ENCODE results near the gene NEK10. TPM values are rescaled to one million over a fixed set of nuclear protein-coding genes. Genes with fewer than 3 reads are reported as not detected.

Gene NEK10
- total RNA-seq, 2 experiments from 2014 or later, result 0.29 to 0.58 TPM

GRCh38 chr3:27176256-27176655, 192.9 kb downstream of the NEK10 start:
- Mint-ChIP-seq H3K27ac (no peak overlapping the region), H3K4me1 (ENCODE audit: low read depth) (no peaks in the 10 kb centered on the region), H3K4me3 (no peak overlapping the region), H3K36me3 (ENCODE audit: low read depth) (no peaks in the 10 kb centered on the region), H3K9me3 (no peaks in the 10 kb centered on the region), H3K27me3 (no peaks in the 10 kb centered on the region)
- ATAC-seq (no peak), DNase-seq (no peak)
- CTCF ChIA-PET, result interaction anchor here (0.7 to 1.5 kb wide), 3 partner anchors 12 to 77 kb away, joined by 3 to 4 read pairs (median 3); no protein-coding TSS in a partner anchor
- TF ChIP-seq CTCF (IDR thresholded peaks at IDR 0.05), result no peak
- POLR2A ChIA-PET, result no interaction called here
- intact Hi-C loops (cut with micrococcal nuclease), result no loop called here

DNA sequence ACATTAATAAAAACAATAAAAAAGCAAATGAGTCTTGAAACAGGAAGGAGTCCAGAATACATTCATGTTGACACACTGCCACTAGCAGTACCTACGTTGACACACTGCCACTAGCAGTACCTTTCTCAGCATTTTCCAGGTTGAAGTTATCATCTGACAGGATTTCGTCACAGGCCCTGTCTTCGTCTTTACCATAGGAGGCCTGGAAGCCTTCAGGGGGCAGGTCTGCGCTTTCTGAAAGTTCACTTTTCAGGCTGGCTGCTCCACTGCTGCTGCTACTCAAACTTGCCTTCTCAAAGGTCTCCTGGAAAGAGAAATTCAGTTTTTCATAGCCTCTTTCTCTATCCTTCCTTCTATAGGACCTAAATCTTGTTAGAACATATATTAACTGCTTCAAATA, 194.7 kb downstream of the NEK10 start:
- ATAC-seq, result no peak
- no peaks in the 10 kb centered on the region for H3K4me1 Mint-ChIP-seq (ENCODE audit: low read depth)
- H3K9me3 Mint-ChIP-seq, result no peaks in the 10 kb centered on the region
- no peak overlapping the region for H3K27ac Mint-ChIP-seq
- POLR2A ChIA-PET, result no interaction called here
- CTCF ChIA-PET, result no interaction called here
- DNase-seq, result no peak
- no peaks in the 10 kb centered on the region for H3K27me3 Mint-ChIP-seq
- intact Hi-C loops (cut with micrococcal nuclease), result no loop called here
- TF ChIP-seq CTCF (IDR thresholded peaks at IDR 0.05), result no peak
- no peak overlapping the region for H3K4me3 Mint-ChIP-seq
- H3K36me3 Mint-ChIP-seq (ENCODE audit: low read depth), result no peaks in the 10 kb centered on the region

DNA sequence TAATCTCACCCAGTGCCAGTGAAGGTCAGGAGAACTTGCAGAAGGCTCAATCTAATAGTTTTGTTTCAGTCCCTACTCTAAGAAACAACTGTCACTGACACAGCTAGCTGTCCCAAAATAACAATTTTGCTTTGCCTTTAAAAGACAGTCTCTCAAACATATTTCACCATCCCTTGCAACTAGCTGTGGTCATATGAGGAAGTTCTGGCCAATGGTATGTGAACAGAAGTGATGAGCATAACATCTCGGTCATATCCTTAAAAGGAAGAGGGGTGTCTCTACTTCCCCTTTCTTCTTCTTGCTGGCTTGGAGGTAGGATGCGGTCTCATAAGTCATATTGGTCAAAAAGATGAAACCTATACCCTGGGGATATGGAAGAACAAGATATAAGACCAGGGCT, 198.1 kb downstream of the NEK10 start:
- no peaks in the 10 kb centered on the region for H3K36me3 Mint-ChIP-seq (ENCODE audit: low read depth)
- POLR2A ChIA-PET, result no interaction called here
- no peaks in the 10 kb centered on the region for H3K9me3 Mint-ChIP-seq
- ATAC-seq (no peak), DNase-seq (no peak)
- H3K27me3 Mint-ChIP-seq, result no peaks in the 10 kb centered on the region
- no peak overlapping the region for H3K27ac Mint-ChIP-seq
- no peak for TF ChIP-seq CTCF (IDR thresholded peaks at IDR 0.05)
- CTCF ChIA-PET, result interaction anchor here (1.4 kb wide), 1 partner anchor 37 kb away, joined by 3 read pairs; no protein-coding TSS in a partner anchor
- intact Hi-C loops (cut with micrococcal nuclease), result no loop called here
- no peak overlapping the region for H3K4me3 Mint-ChIP-seq
- no peaks in the 10 kb centered on the region for H3K4me1 Mint-ChIP-seq (ENCODE audit: low read depth)

- H3K36me3 Mint-ChIP-seq (ENCODE audit: low read depth), result no peaks in the 10 kb centered on the region
- ATAC-seq, result no peak
- no peaks in the 10 kb centered on the region for H3K4me1 Mint-ChIP-seq (ENCODE audit: low read depth)
- TF ChIP-seq CTCF (IDR thresholded peaks at IDR 0.05), result no peak
- H3K9me3 Mint-ChIP-seq, result no peaks in the 10 kb centered on the region
- ChIA-PET POLR2A (no interaction called here), CTCF (no interaction called here)
- no peaks in the 10 kb centered on the region for H3K27me3 Mint-ChIP-seq
- H3K4me3 Mint-ChIP-seq, result no peak overlapping the region
- intact Hi-C loops (cut with micrococcal nuclease), result no loop called here
- no peak for DNase-seq
- no peak overlapping the region for H3K27ac Mint-ChIP-seq
These were observed 202.3 kb downstream of the NEK10 start for GRCh38 chr3:27166888-27167287.

- ChIA-PET POLR2A (no interaction called here), CTCF (interaction anchor here (1.3 kb wide), 1 partner anchor 10 kb away, joined by 4 read pairs; no protein-coding TSS in a partner anchor)
- Mint-ChIP-seq H3K27me3 (no peaks in the 10 kb centered on the region), H3K4me3 (no peak overlapping the region), H3K36me3 (ENCODE audit: low read depth) (no peaks in the 10 kb centered on the region), H3K4me1 (ENCODE audit: low read depth) (no peaks in the 10 kb centered on the region), H3K27ac (no peak overlapping the region), H3K9me3 (no peaks in the 10 kb centered on the region)
- DNase-seq (no peak), ATAC-seq (no peak)
- intact Hi-C loops (cut with micrococcal nuclease), result no loop called here
- no peak for TF ChIP-seq CTCF (IDR thresholded peaks at IDR 0.05)
These were observed 203.9 kb downstream of the NEK10 start for GRCh38 chr3:27165321-27165721.

Data from activated CD8-positive, alpha-beta T cell treated with anti-CD3 and anti-CD28 coated beads for 36 hours (primary cell).